HepG2 (cell line): ENCODE data around the gene GYS2. TPM values are rescaled to one million over a fixed set of nuclear protein-coding genes. Genes with fewer than 3 reads are reported as not detected.
A peak's percentile ranks its signal among the peaks of the same experiment; 100 is the strongest.

Source experiments
- CTCF ChIP-seq: sonication (generic); formaldehyde crosslinking; IDR thresholded peaks from 2 replicates; pipeline ENCODE4 v1.5.0; 2020; ENCODE audit warnings: mild to moderate bottlenecking, missing genetic modification reagents, moderate library complexity
- DNMT3B ChIP-seq: conservative IDR thresholded peaks from 2 replicates; pipeline ENCODE4 v1.6.1; 2016; ENCODE audit warnings: missing biosample characterization, control low read depth
- ELF4 ChIP-seq: sonication (generic); formaldehyde crosslinking; IDR thresholded peaks from 2 replicates; pipeline ENCODE4 v1.5.0; 2020; ENCODE audit warnings: missing genetic modification reagents, mild to moderate bottlenecking, moderate library complexity, borderline replicate concordance
- FOXC1 ChIP-seq: sonication (generic); formaldehyde crosslinking; IDR thresholded peaks from 2 replicates; pipeline ENCODE4 v1.8.0; 2022; ENCODE audit warnings: mild to moderate bottlenecking, missing genetic modification reagents, borderline replicate concordance
- HCFC1 ChIP-seq: fragments of 150-350 bp; IDR thresholded peaks from 2 replicates; pipeline ENCODE4 v1.6.1; 2014; ENCODE audit warnings: low read depth, low read length
- HOXA3 ChIP-seq: sonication (generic); formaldehyde crosslinking; IDR thresholded peaks from 2 replicates; pipeline ENCODE4 v1.5.0; 2020; ENCODE audit warnings: missing genetic modification reagents
- NFIC ChIP-seq: IDR thresholded peaks from 2 replicates; pipeline ENCODE4 v1.6.1; 2012; ENCODE audit warnings: mild to moderate bottlenecking, low read length, inconsistent platforms
- PLRG1 ChIP-seq: fragments of 450-650 bp; conservative IDR thresholded peaks from 2 replicates; pipeline ENCODE4 v1.6.1; 2016
- POLR2AphosphoS5 ChIP-seq: IDR thresholded peaks from 2 replicates; pipeline ENCODE4 v1.6.1; 2012; ENCODE audit warnings: low read depth, low read length
- SATB2 ChIP-seq: sonication (generic); formaldehyde crosslinking; IDR thresholded peaks from 2 replicates; pipeline ENCODE4 v1.5.0; 2020; ENCODE audit warnings: missing genetic modification reagents
- SP2 ChIP-seq: sonication (generic); formaldehyde crosslinking; IDR thresholded peaks from 2 replicates; pipeline ENCODE4 v1.5.1; 2020; ENCODE audit warnings: mild to moderate bottlenecking, missing genetic modification reagents
- THAP7 ChIP-seq: sonication (generic); formaldehyde crosslinking; IDR thresholded peaks from 2 replicates; pipeline ENCODE4 v1.8.1; 2023; ENCODE audit warnings: mild to moderate bottlenecking, missing genetic modification reagents
- ZFP82 ChIP-seq: sonication (generic); formaldehyde crosslinking; IDR thresholded peaks from 2 replicates; pipeline ENCODE4 v1.5.1; 2020; ENCODE audit warnings: mild to moderate bottlenecking, missing genetic modification reagents, borderline replicate concordance
- ZNF232 ChIP-seq: sonication (generic); formaldehyde crosslinking; IDR thresholded peaks from 2 replicates; pipeline ENCODE4 v1.4.0; 2020; ENCODE audit warnings: missing genetic modification reagents, borderline replicate concordance
- ZNF781 ChIP-seq: sonication (generic); formaldehyde crosslinking; IDR thresholded peaks from 2 replicates; pipeline ENCODE4 v1.5.1; 2020; ENCODE audit warnings: borderline replicate concordance, mild to moderate bottlenecking, missing genetic modification reagents; ENCODE audit errors: not compliant biosample characterization
- polyA plus RNA-seq, 8 experiments: library from polyadenylated mRNA; depleted of rRNA in 3 of 8; stranded (reverse) in 7 of 8; unstranded in 1 of 8; fragments of >200 nt; fragmentation: Illumina TruSeq in 4 of 8; extraction: Trizol in 4 of 8; gene quantifications; 2 replicates each; pipeline versions ENCODE4 v1.2.1 to v1.2.3, GENCODE V29; 2011 to 2016; ENCODE audit warnings: low read depth in 4 of 8, missing spikeins in 1 of 8, mixed read lengths in 1 of 8; ENCODE audit not compliant: insufficient read depth in 1 of 8
- total RNA-seq, 5 experiments: library from RNA; depleted of rRNA; stranded (reverse); fragments of >200 nt; fragmentation: Illumina TruSeq; extraction: Trizol; gene quantifications; 2 replicates each; pipeline ENCODE4 v1.2.3, GENCODE V29; 2016; ENCODE audit warnings: low read depth in 1 of 5
- TF ChIP-seq, protein P1 (sequence below): sonication (generic); formaldehyde crosslinking; IDR thresholded peaks from 2 replicates; pipeline ENCODE4 v1.4.0; 2020; ENCODE audit warnings: missing genetic modification reagents
- TF ChIP-seq, protein P2 (sequence below): sonication (generic); formaldehyde crosslinking; IDR thresholded peaks from 2 replicates; pipeline ENCODE4 v1.4.0; 2020; ENCODE audit warnings: missing genetic modification reagents
- TF ChIP-seq, protein P3 (sequence below): sonication (generic); formaldehyde crosslinking; IDR thresholded peaks from 2 replicates; pipeline ENCODE4 v1.5.0; 2020; ENCODE audit warnings: missing genetic modification reagents

GYS2 gene
- total and polyA plus RNA-seq, 2 of the 13 experiments (the other 11 are each of a cell fraction or from before 2014, with no cell fraction given) = not detected

GRCh38 chr12:21501258-21502163 lies 103.1 kb downstream of the GYS2 start, which contains the start of the genes GOLT1B and RECQL (continued):
- TF ChIP-seq ZNF232 (CRISPR knock-in tag) = peak; percentile 70; the same call in 1 of the 2 replicates
- TF ChIP-seq, protein P1, sequence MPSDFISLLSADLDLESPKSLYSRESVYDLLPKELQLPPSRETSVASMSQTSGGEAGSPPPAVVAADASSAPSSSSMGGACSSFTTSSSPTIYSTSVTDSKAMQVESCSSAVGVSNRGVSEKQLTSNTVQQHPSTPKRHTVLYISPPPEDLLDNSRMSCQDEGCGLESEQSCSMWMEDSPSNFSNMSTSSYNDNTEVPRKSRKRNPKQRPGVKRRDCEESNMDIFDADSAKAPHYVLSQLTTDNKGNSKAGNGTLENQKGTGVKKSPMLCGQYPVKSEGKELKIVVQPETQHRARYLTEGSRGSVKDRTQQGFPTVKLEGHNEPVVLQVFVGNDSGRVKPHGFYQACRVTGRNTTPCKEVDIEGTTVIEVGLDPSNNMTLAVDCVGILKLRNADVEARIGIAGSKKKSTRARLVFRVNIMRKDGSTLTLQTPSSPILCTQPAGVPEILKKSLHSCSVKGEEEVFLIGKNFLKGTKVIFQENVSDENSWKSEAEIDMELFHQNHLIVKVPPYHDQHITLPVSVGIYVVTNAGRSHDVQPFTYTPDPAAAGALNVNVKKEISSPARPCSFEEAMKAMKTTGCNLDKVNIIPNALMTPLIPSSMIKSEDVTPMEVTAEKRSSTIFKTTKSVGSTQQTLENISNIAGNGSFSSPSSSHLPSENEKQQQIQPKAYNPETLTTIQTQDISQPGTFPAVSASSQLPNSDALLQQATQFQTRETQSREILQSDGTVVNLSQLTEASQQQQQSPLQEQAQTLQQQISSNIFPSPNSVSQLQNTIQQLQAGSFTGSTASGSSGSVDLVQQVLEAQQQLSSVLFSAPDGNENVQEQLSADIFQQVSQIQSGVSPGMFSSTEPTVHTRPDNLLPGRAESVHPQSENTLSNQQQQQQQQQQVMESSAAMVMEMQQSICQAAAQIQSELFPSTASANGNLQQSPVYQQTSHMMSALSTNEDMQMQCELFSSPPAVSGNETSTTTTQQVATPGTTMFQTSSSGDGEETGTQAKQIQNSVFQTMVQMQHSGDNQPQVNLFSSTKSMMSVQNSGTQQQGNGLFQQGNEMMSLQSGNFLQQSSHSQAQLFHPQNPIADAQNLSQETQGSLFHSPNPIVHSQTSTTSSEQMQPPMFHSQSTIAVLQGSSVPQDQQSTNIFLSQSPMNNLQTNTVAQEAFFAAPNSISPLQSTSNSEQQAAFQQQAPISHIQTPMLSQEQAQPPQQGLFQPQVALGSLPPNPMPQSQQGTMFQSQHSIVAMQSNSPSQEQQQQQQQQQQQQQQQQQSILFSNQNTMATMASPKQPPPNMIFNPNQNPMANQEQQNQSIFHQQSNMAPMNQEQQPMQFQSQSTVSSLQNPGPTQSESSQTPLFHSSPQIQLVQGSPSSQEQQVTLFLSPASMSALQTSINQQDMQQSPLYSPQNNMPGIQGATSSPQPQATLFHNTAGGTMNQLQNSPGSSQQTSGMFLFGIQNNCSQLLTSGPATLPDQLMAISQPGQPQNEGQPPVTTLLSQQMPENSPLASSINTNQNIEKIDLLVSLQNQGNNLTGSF (CRISPR knock-in tag) = no peak
- no peak for TF ChIP-seq CTCF (CRISPR knock-in tag)
- peak; percentile 39 for TF ChIP-seq HOXA3 (CRISPR knock-in tag)
- peak; percentile 52 for TF ChIP-seq HCFC1
- peak; percentile 42; the same call in 1 of the 2 replicates for TF ChIP-seq NFIC
- TF ChIP-seq, protein P2, sequence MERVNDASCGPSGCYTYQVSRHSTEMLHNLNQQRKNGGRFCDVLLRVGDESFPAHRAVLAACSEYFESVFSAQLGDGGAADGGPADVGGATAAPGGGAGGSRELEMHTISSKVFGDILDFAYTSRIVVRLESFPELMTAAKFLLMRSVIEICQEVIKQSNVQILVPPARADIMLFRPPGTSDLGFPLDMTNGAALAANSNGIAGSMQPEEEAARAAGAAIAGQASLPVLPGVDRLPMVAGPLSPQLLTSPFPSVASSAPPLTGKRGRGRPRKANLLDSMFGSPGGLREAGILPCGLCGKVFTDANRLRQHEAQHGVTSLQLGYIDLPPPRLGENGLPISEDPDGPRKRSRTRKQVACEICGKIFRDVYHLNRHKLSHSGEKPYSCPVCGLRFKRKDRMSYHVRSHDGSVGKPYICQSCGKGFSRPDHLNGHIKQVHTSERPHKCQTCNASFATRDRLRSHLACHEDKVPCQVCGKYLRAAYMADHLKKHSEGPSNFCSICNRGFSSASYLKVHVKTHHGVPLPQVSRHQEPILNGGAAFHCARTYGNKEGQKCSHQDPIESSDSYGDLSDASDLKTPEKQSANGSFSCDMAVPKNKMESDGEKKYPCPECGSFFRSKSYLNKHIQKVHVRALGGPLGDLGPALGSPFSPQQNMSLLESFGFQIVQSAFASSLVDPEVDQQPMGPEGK (CRISPR knock-in tag) = no peak
- no peak for TF ChIP-seq PLRG1
- TF ChIP-seq THAP7 = no peak
- TF ChIP-seq ZFP82 (CRISPR knock-in tag) = no peak
- TF ChIP-seq ELF4 (CRISPR knock-in tag) = peak; percentile 99
- TF ChIP-seq SP2 (CRISPR knock-in tag) = peak; percentile 76
- TF ChIP-seq ZNF781 (CRISPR knock-in tag) = no peak
- TF ChIP-seq FOXC1 = peak; percentile 23; the same call in 1 of the 2 replicates
- 0 out of 2 replicates have a peak, but pooled peaks have one; percentile 51 for TF ChIP-seq DNMT3B
- TF ChIP-seq SATB2 (CRISPR knock-in tag) = no peak
- TF ChIP-seq, protein P3, sequence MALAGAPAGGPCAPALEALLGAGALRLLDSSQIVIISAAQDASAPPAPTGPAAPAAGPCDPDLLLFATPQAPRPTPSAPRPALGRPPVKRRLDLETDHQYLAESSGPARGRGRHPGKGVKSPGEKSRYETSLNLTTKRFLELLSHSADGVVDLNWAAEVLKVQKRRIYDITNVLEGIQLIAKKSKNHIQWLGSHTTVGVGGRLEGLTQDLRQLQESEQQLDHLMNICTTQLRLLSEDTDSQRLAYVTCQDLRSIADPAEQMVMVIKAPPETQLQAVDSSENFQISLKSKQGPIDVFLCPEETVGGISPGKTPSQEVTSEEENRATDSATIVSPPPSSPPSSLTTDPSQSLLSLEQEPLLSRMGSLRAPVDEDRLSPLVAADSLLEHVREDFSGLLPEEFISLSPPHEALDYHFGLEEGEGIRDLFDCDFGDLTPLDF = peak; percentile 95
- TF ChIP-seq POLR2AphosphoS5 = peak; percentile 64
